GM12878 (cell line): ENCODE measurements around the gene SLC35C1. TPM values are rescaled to one million over a fixed set of nuclear protein-coding genes. Genes with fewer than 3 reads are reported as not detected.

Experiments used
- ATAC-seq: fragments of 200-7000 bp; cut with Tn5 transposase; 3 replicates; pipeline ENCODE4 v1.9.1; 2020; ENCODE audit warnings: mild to moderate bottlenecking, moderate library complexity
- BruUV-seq: library from RNA; stranded (reverse); fragments of 400-500 nt; replicated peaks from 2 replicates; lab custom pipeline; 2021; lab: Mats Ljungman, UMichigan
- CTCF ChIA-PET: fragments of 300-600 bp; sonication (Branson Sonifier 250); formaldehyde crosslinking; extraction: SDS; loops from one replicate; lab custom pipeline; 2021; ENCODE audit warnings: inconsistent platforms; lab: Yijun Ruan, JAX
- POLR2A ChIA-PET: fragments of 350-600 bp; formaldehyde crosslinking; extraction: SDS; loops from one replicate; lab custom pipeline; 2021; ENCODE audit warnings: inconsistent platforms; lab: Charles Lee
- RAD21 ChIA-PET: fragments of 300-600 bp; sonication (Branson Sonifier 250); formaldehyde crosslinking; loops from one replicate; lab custom pipeline; 2023; ENCODE audit warnings: antibody characterized with exemption; ENCODE audit not compliant: unreplicated experiment; lab: Charles Lee
- SMC1A ChIA-PET: fragments of 300-600 bp; sonication (Branson Sonifier 250); formaldehyde crosslinking; loops from one replicate; lab custom pipeline; 2023; ENCODE audit not compliant: unreplicated experiment, uncharacterized antibody; lab: Charles Lee
- DNase-seq: peaks from one replicate; pipeline ENCODE4 v3.0.0-alpha.2; 2011; ENCODE audit warnings: low read depth, low spot score
- FAIRE-seq: peaks from 3 replicates; lab custom pipeline; 2011; peaks lifted over from hg19 to GRCh38; lab: Jason Lieb, UNC
- H2AFZ ChIP-seq: 2 replicates; pipeline ENCODE4 v1.6.0; 2011; ENCODE audit warnings: low read depth, low read length, control low read depth; ENCODE audit not compliant: control insufficient read depth
- H3K27ac ChIP-seq: 2 replicates; pipeline ENCODE4 v1.5.1; 2011; ENCODE audit warnings: control low read depth; ENCODE audit not compliant: control insufficient read depth, insufficient read depth
- H3K27me3 ChIP-seq, 2 experiments: replicated peaks in 1 of 2; 2 replicates each; pipeline versions ENCODE4 v1.6.0 to v1.6.1; 2011; ENCODE audit warnings: low read length in 1 of 2; ENCODE audit not compliant: control insufficient read depth in 2 of 2, insufficient read depth in 2 of 2
- H3K36me3 ChIP-seq, 2 experiments: 2 replicates each; pipeline ENCODE4 v1.5.1; 2011; ENCODE audit warnings: low read length in 1 of 2; ENCODE audit not compliant: control insufficient read depth in 2 of 2, insufficient read depth in 2 of 2
- H3K4me1 ChIP-seq: 2 replicates; pipeline ENCODE4 v1.6.1; 2011; ENCODE audit warnings: mild to moderate bottlenecking, low read length, moderate library complexity, mixed read lengths; ENCODE audit not compliant: control insufficient read depth, insufficient read depth
- H3K4me2 ChIP-seq: 2 replicates; pipeline ENCODE4 v1.6.0; 2011; ENCODE audit warnings: control low read depth; ENCODE audit not compliant: control insufficient read depth, insufficient read depth
- H3K4me3 ChIP-seq: fragments of 200-600 bp; sonication (generic); 2 replicates; pipeline ENCODE4 v1.5.1; 2016
- H3K79me2 ChIP-seq: 2 replicates; pipeline ENCODE4 v1.6.0; 2011; ENCODE audit warnings: low read length; ENCODE audit not compliant: control insufficient read depth, insufficient read depth
- H3K9ac ChIP-seq: 2 replicates; pipeline ENCODE4 v1.8.0; 2011; ENCODE audit warnings: low read length, control low read depth, mixed read lengths; ENCODE audit not compliant: control insufficient read depth, insufficient read depth
- H3K9me3 ChIP-seq: replicated peaks from 3 replicates; pipeline ENCODE4 v1.5.1; 2011; ENCODE audit warnings: mild to moderate bottlenecking, low read length; ENCODE audit not compliant: control insufficient read depth, insufficient read depth
- H4K20me1 ChIP-seq: 2 replicates; pipeline ENCODE4 v1.6.0; 2011; ENCODE audit not compliant: control insufficient read depth, insufficient read depth
- ATF2 ChIP-seq: IDR thresholded peaks from 2 replicates; pipeline ENCODE4 v1.6.1; 2012; ENCODE audit warnings: low read length, inconsistent platforms
- BRCA1 ChIP-seq: IDR thresholded peaks from 2 replicates; pipeline ENCODE4 v1.6.1; 2011; ENCODE audit warnings: low read depth, low read length, improper control_type of control experiment
- EGR1 ChIP-seq, 2 experiments: IDR thresholded peaks; 1 replicate in 1 of 2; 2 replicates in 1 of 2; pipeline ENCODE4 v1.6.1; 2011 to 2012; ENCODE audit warnings: low read depth in 2 of 2, low read length in 2 of 2, borderline replicate concordance in 1 of 2, mild to moderate bottlenecking in 1 of 2, moderate library complexity in 1 of 2
- ESRRA ChIP-seq: IDR thresholded peaks from 2 replicates; pipeline ENCODE4 v1.6.1; 2012; ENCODE audit warnings: mild to moderate bottlenecking, low read length, improper control_type of control experiment
- IRF3 ChIP-seq: fragments of 450-650 bp; IDR thresholded peaks from 2 replicates; pipeline ENCODE4 v1.6.1; 2014; ENCODE audit warnings: mild to moderate bottlenecking
- IRF4 ChIP-seq: IDR thresholded peaks from 2 replicates; pipeline ENCODE4 v1.6.1; 2011; ENCODE audit warnings: low read depth, low read length
- KDM1A ChIP-seq: fragments of 200-600 bp; sonication (generic); IDR thresholded peaks from 2 replicates; pipeline ENCODE4 v1.6.1; 2016; ENCODE audit warnings: borderline replicate concordance
- LARP7 ChIP-seq: fragments of 450-650 bp; IDR thresholded peaks from 2 replicates; pipeline ENCODE4 v1.6.1; 2017; ENCODE audit warnings: mild to moderate bottlenecking
- MAX ChIP-seq: IDR thresholded peaks from 2 replicates; pipeline ENCODE4 v1.6.1; 2012; ENCODE audit warnings: low read depth, low read length, improper control_type of control experiment
- NFYB ChIP-seq: IDR thresholded peaks from 2 replicates; pipeline ENCODE4 v1.6.1; 2011; ENCODE audit warnings: low read depth, mild to moderate bottlenecking, low read length, improper control_type of control experiment, moderate library complexity; ENCODE audit not compliant: insufficient read depth
- RB1 ChIP-seq: fragments of 450-650 bp; formaldehyde crosslinking; IDR thresholded peaks from 2 replicates; pipeline ENCODE4 v1.6.1; 2017; ENCODE audit warnings: mild to moderate bottlenecking, borderline replicate concordance
- RBBP5 ChIP-seq: fragments of 200-600 bp; sonication (generic); conservative IDR thresholded peaks from 2 replicates; pipeline ENCODE4 v1.6.1; 2016
- WRNIP1 ChIP-seq: IDR thresholded peaks from 2 replicates; pipeline ENCODE4 v1.6.1; 2011; ENCODE audit warnings: low read depth, low read length, improper control_type of control experiment, borderline replicate concordance
- ZBTB4 ChIP-seq: fragments of 450-650 bp; formaldehyde crosslinking; IDR thresholded peaks from 2 replicates; pipeline ENCODE4 v1.4.0; 2022; ENCODE audit warnings: mild to moderate bottlenecking, moderate library complexity
- WGBS: methylation state at CpG from one replicate; pipeline ENCODE4 v1.1.6; 2016; ENCODE audit warnings: low lambda C conversion rate; ENCODE audit not compliant: insufficient replicate concordance, insufficient coverage; ENCODE audit errors: missing lambda C conversion rate; 5-methylcytosine and 5-hydroxymethylcytosine counted together
- in situ Hi-C: fragments of 300-500 bp; cut with MboI; formaldehyde crosslinking; loops from 9 replicates; pipeline ENCODE4 v1.14.3; 2018; ENCODE audit warnings: mixed read lengths
- intact Hi-C: fragments of 100-400 bp; cut with micrococcal nuclease; formaldehyde crosslinking; loops from one replicate; pipeline ENCODE4 v1.14.2; 2022; ENCODE audit not compliant: unreplicated experiment
- polyA plus RNA-seq, 11 experiments: library from polyadenylated mRNA; depleted of rRNA in 4 of 11; unstranded in 6 of 11; stranded (reverse) in 5 of 11; fragments of >200 nt; fragmentation: Nextera tagmentation in 4 of 11; fragmentation: Illumina TruSeq in 1 of 11; extraction: Ambion mirVana in 4 of 11; extraction: Trizol in 1 of 11; gene quantifications; 1 replicate in 1 of 11; 2 replicates in 10 of 11; pipeline versions ENCODE4 v1.2.1 to v1.2.3, GENCODE V29; 2011 to 2016; ENCODE audit warnings: inconsistent platforms in 2 of 11, missing spikeins in 2 of 11, low read depth in 1 of 11
- total RNA-seq, 4 experiments: library from RNA; depleted of rRNA in 3 of 4; stranded (reverse); fragments of >200 nt in 3 of 4; fragmentation: Illumina TruSeq in 1 of 4; extraction: Trizol in 1 of 4; gene quantifications; 2 replicates each; pipeline versions ENCODE4 v1.2.1 to v1.2.3, GENCODE V29; 2013 to 2021

SLC35C1 gene
- total and polyA plus RNA-seq, 10 of the 15 experiments (the other 5 are each of a cell fraction or from before 2014, with no cell fraction given): 0.55 to 9.7 (median 4.3) TPM

GRCh38 chr11:45846974-45847910 is 42.3 kb downstream of the SLC35C1 start, which contains the start of gene CRY2:
Gene CRY2 (plus strand): TSS chr11:45847475. CDS start chr11:45847491, 16 bp downstream.
- ChIA-PET SMC1A (interaction anchor here (0.7 to 2.9 kb wide), 11 partner anchors 10 to 272 kb away, joined by 3 to 17 read pairs (median 4); partner anchors contain the start of gene PEX16), CTCF (interaction anchor here (0.5 to 6.4 kb wide), 8 partner anchors 28 to 462 kb away, joined by 3 to 36 read pairs (median 4); no protein-coding TSS in a partner anchor), POLR2A (interaction anchor here (0.7 to 2.7 kb wide), 13 partner anchors 10 to 89 kb away, joined by 3 to 27 read pairs (median 4); partner anchors contain the start of genes PEX16 and SLC35C1), RAD21 (interaction anchor here (0.6 to 2.7 kb wide), 10 partner anchors 10 to 396 kb away, joined by 3 to 23 read pairs (median 6); partner anchors contain the start of genes PEX16 and SLC35C1)
- under 1% methylated on average over 54 of the region's 75 CpGs for whole genome bisulfite sequencing
- H3K27ac ChIP-seq: peak within 1 kb of the TSS; percentile 48
- H3K9ac ChIP-seq: peak within 1 kb of the TSS; percentile 68
- H2AFZ ChIP-seq: peak within 1 kb of the TSS; percentile 91
- peaks cover 2% of the 10 kb centered on the region; the same call in 1 of the 2 replicates for H4K20me1 ChIP-seq
- H3K27me3 ChIP-seq: no peaks in the 10 kb centered on the region
- H3K4me2 ChIP-seq: peak within 1 kb of the TSS; percentile 84
- peak within 1 kb of the TSS; percentile 78 for H3K4me3 ChIP-seq
- BruUV-seq: no TSS peak
- H3K36me3 ChIP-seq: no peaks in the 10 kb centered on the region
- H3K9me3 ChIP-seq: no peaks in the 10 kb centered on the region
- H3K4me1 ChIP-seq: peaks cover 5% of the 10 kb centered on the region
- H3K79me2 ChIP-seq: peaks cover 5% of the 10 kb centered on the region
- FAIRE-seq: peak; percentile 78
- DNase-seq: peak; percentile 90
- peak; percentile 93 for ATAC-seq
- intact Hi-C loops (loop anchor here (2.0 to 10.0 kb wide), 3 partner anchors 70 to 278 kb away; partner anchors contain the start of genes PEX16 and PHF21A), in situ Hi-C loops (no loop called here)
- TF ChIP-seq KDM1A: no peak
- TF ChIP-seq EGR1 (IDR thresholded peaks at IDR 0.05; ENCODE audit: borderline replicate concordance in 1 of 2, low read depth in 2 of 2, low read length in 2 of 2): peak in 1 of 2 experiments; percentile 90; a peak in 1 of 3 replicates
- peak; percentile 84 for TF ChIP-seq LARP7
- peak; percentile 92 for TF ChIP-seq MAX
- TF ChIP-seq ESRRA: no peak
- no peak for TF ChIP-seq RBBP5
- TF ChIP-seq IRF3: no peak
- no peak for TF ChIP-seq IRF4
- TF ChIP-seq RB1: peak; percentile 18; the same call in 1 of the 2 replicates
- no peak for TF ChIP-seq ATF2
- no peak for TF ChIP-seq WRNIP1
- TF ChIP-seq ZBTB4 (CRISPR knock-in tag): no peak
- TF ChIP-seq BRCA1: no peak
- peak; percentile 67 for TF ChIP-seq NFYB
